Epithelial cell of proximal tubule (primary cell): ENCODE measurements around the gene GPER1. TPM values are rescaled to one million over a fixed set of nuclear protein-coding genes. Genes with fewer than 3 reads are reported as not detected.

ENCODE experiments used
- DNase-seq: peaks from one replicate; pipeline ENCODE4 v3.0.0-alpha.2; 2011; ENCODE audit warnings: low read depth
- H3K4me3 ChIP-seq: 2 replicates; pipeline ENCODE4 v1.5.1; 2011; ENCODE audit warnings: low read depth, mild to moderate bottlenecking, low read length
- CTCF ChIP-seq: conservative IDR thresholded peaks from 2 replicates; pipeline ENCODE4 v1.5.1; 2012; ENCODE audit warnings: low read depth, mild to moderate bottlenecking, low read length
- total RNA-seq: library from RNA; depleted of rRNA; stranded (reverse); fragments of >200 nt; gene quantifications from 2 replicates; pipeline ENCODE4 v1.2.3, GENCODE V29; 2015

GPER1 gene
- total RNA-seq, 1 donor from 2014 or later = 0.81 TPM

- no peak overlapping the region for H3K4me3 ChIP-seq
- no peak for TF ChIP-seq CTCF
- no peak for DNase-seq
Observed at GRCh38 chr7:1091644-1092027, 3.7 kb downstream of the GPER1 start.

GRCh38 chr7:1092161-1092632, 4.3 kb downstream of the GPER1 start:
- no peak overlapping the region for H3K4me3 ChIP-seq
- no peak for TF ChIP-seq CTCF
- DNase-seq = no peak

GRCh38 chr7:1092806-1093501, 5.0 kb downstream of the GPER1 start:
- no peak for TF ChIP-seq CTCF
- no peak overlapping the region for H3K4me3 ChIP-seq
- no peak for DNase-seq

GRCh38 chr7:1093502-1093843, 5.6 kb downstream of the GPER1 start:
- no peak for TF ChIP-seq CTCF

GRCh38 chr7:1093916-1094508, 6.1 kb downstream of the GPER1 start:
- no peak overlapping the region for H3K4me3 ChIP-seq
- DNase-seq = no peak
- no peak for TF ChIP-seq CTCF

More at GRCh38 chr7:1093502-1093843, 5.6 kb downstream of the GPER1 start:
- DNase-seq = no peak
- no peak overlapping the region for H3K4me3 ChIP-seq

- no peak for DNase-seq
- no peak for TF ChIP-seq CTCF
- H3K4me3 ChIP-seq = no peak overlapping the region
Observed at GRCh38 chr7:1094870-1095269, 7.0 kb downstream of the GPER1 start.
